Trophoblast cell (in vitro differentiated cells and primary cell): Measurements from ENCODE around the gene FLNB.
A peak's percentile ranks its signal among the peaks of the same experiment; 100 is the strongest.

Experiments used
- DNase-seq, 2 donors: peaks; one replicate each; pipeline ENCODE4 v3.0.0-alpha.2; 2016
- H2AFZ ChIP-seq: 2 replicates; pipeline ENCODE4 v1.6.1; 2013; ENCODE audit warnings: low read length, moderate library complexity, mild to moderate bottlenecking; ENCODE audit not compliant: insufficient read depth, poor library complexity
- H2AK5ac ChIP-seq: 2 replicates; pipeline ENCODE4 v1.6.1; 2013; ENCODE audit warnings: mild to moderate bottlenecking, low read length
- H2BK120ac ChIP-seq: 2 replicates; pipeline ENCODE4 v1.6.1; 2013; ENCODE audit warnings: low read length, mild to moderate bottlenecking, moderate library complexity; ENCODE audit not compliant: insufficient read depth, poor library complexity
- H2BK12ac ChIP-seq: 2 replicates; pipeline ENCODE4 v1.6.1; 2013; ENCODE audit warnings: mild to moderate bottlenecking, low read length, moderate library complexity
- H2BK5ac ChIP-seq: 2 replicates; pipeline ENCODE4 v1.6.1; 2013; ENCODE audit warnings: low read length, low read depth, moderate library complexity, mild to moderate bottlenecking; ENCODE audit not compliant: poor library complexity
- H3K14ac ChIP-seq: 2 replicates; pipeline ENCODE4 v1.6.1; 2013; ENCODE audit warnings: mild to moderate bottlenecking, low read length
- H3K18ac ChIP-seq: 2 replicates; pipeline ENCODE4 v1.6.1; 2013; ENCODE audit warnings: mild to moderate bottlenecking, low read length
- H3K23ac ChIP-seq: 2 replicates; pipeline ENCODE4 v1.6.1; 2013; ENCODE audit warnings: low read length
- H3K27ac ChIP-seq: 2 replicates; pipeline ENCODE4 v1.5.1; 2013; ENCODE audit warnings: low read depth, mild to moderate bottlenecking, inconsistent platforms, low read length, moderate library complexity
- H3K27me3 ChIP-seq: 2 replicates; pipeline ENCODE4 v1.6.1; 2013; ENCODE audit warnings: inconsistent platforms, mild to moderate bottlenecking, low read length, moderate library complexity; ENCODE audit not compliant: insufficient read depth
- H3K36me3 ChIP-seq, 2 experiments: 1 replicate in 1 of 2; 2 replicates in 1 of 2; pipeline ENCODE4 v1.6.1; 2013; ENCODE audit warnings: low read length in 2 of 2, mild to moderate bottlenecking in 2 of 2, moderate library complexity in 1 of 2; ENCODE audit not compliant: insufficient read depth in 2 of 2, control insufficient read depth in 1 of 2
- H3K4ac ChIP-seq: 2 replicates; pipeline ENCODE4 v1.6.1; 2013; ENCODE audit warnings: low read depth, mild to moderate bottlenecking, low read length, moderate library complexity
- H3K4me1 ChIP-seq, 2 experiments: 1 replicate in 1 of 2; 2 replicates in 1 of 2; pipeline ENCODE4 v1.6.1; 2013; ENCODE audit warnings: low read length in 2 of 2, mild to moderate bottlenecking in 2 of 2, moderate library complexity in 1 of 2; ENCODE audit not compliant: insufficient read depth in 2 of 2, control insufficient read depth in 1 of 2
- H3K4me2 ChIP-seq: 2 replicates; pipeline ENCODE4 v1.6.1; 2013; ENCODE audit warnings: inconsistent platforms, mild to moderate bottlenecking, low read length, moderate library complexity
- H3K4me3 ChIP-seq: 2 replicates; pipeline ENCODE4 v1.5.1; 2013; ENCODE audit warnings: mild to moderate bottlenecking, low read depth, low read length, inconsistent platforms
- H3K79me1 ChIP-seq: one replicate; pipeline ENCODE4 v1.6.1; 2013; ENCODE audit warnings: low read length
- H3K79me2 ChIP-seq: 2 replicates; pipeline ENCODE4 v1.6.1; 2013; ENCODE audit warnings: low read length, mild to moderate bottlenecking; ENCODE audit not compliant: control insufficient read depth, insufficient read depth, poor library complexity
- H3K9ac ChIP-seq: 2 replicates; pipeline ENCODE4 v1.6.1; 2013; ENCODE audit warnings: mild to moderate bottlenecking, low read length
- H3K9me3 ChIP-seq: 2 replicates; pipeline ENCODE4 v1.6.1; 2013; ENCODE audit warnings: low read depth, mild to moderate bottlenecking, control low read depth, inconsistent platforms, low read length; ENCODE audit not compliant: insufficient read depth
- H4K12ac ChIP-seq: 2 replicates; pipeline ENCODE4 v1.6.1; 2013; ENCODE audit warnings: low read depth, mild to moderate bottlenecking, low read length, moderate library complexity
- H4K8ac ChIP-seq: 2 replicates; pipeline ENCODE4 v1.6.1; 2013; ENCODE audit warnings: low read depth, mild to moderate bottlenecking, low read length, moderate library complexity
- H4K91ac ChIP-seq: one replicate; pipeline ENCODE4 v1.6.1; 2013; ENCODE audit warnings: low read depth, mild to moderate bottlenecking, low read length, moderate library complexity
- WGBS: extraction: QIAGEN DNeasy Blood & Tissue Kit; methylation state at CpG from one replicate; pipeline ENCODE4 v1.1.7; 2013; ENCODE audit warnings: missing lambda C conversion rate; ENCODE audit not compliant: insufficient read length, insufficient coverage; ENCODE audit errors: extremely low coverage; 5-methylcytosine and 5-hydroxymethylcytosine counted together

FLNB gene

DNA sequence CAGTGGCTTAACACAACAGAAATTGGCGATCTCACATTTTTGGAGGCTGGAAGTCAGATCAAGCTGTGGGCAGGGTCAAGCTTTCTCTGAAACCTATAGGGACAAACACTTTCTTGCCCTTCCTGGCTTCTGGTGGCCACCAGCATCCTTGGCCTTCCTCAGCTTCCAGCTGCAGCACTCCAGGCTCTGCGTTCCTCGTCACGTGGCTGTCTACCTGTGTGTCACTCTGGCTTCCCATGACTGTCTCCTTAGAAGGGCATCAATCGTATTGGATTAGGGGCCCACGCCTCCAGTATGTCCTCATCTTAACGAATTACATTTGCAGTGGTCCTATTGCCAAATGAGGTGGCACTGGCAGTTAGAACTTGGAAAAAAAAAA is 176.7 kb downstream of the FLNB start:
- no peak overlapping the region for H4K12ac ChIP-seq
- H3K36me3 ChIP-seq = no peaks in the 10 kb centered on the region
- no peak overlapping the region for H3K27ac ChIP-seq
- H3K4me1 ChIP-seq = peaks cover 3 to 6% of the 10 kb centered on the region in 2 experiments
- no peak overlapping the region for H2BK120ac ChIP-seq
- no peak overlapping the region for H2BK5ac ChIP-seq
- no peak overlapping the region for H3K9ac ChIP-seq
- H3K9me3 ChIP-seq = peaks cover 2% of the 10 kb centered on the region
- H3K79me2 ChIP-seq = no peaks in the 10 kb centered on the region
- H3K4me3 ChIP-seq = no peak overlapping the region
- no peak overlapping the region for H4K91ac ChIP-seq
- no peak overlapping the region for H2AFZ ChIP-seq
- H3K23ac ChIP-seq = no peak overlapping the region
- no peak for DNase-seq
- no peaks in the 10 kb centered on the region for H3K27me3 ChIP-seq
- H2BK12ac ChIP-seq = no peak overlapping the region
- no peak overlapping the region for H2AK5ac ChIP-seq
- H3K14ac ChIP-seq = no peak overlapping the region
- H3K4ac ChIP-seq = no peak overlapping the region
- H3K79me1 ChIP-seq = no peaks in the 10 kb centered on the region
- H3K4me2 ChIP-seq = no peak overlapping the region
- WGBS = no CpG with 5 or more reads among the region's 7 CpGs
- H4K8ac ChIP-seq = no peak overlapping the region
- no peak overlapping the region for H3K18ac ChIP-seq

DNA sequence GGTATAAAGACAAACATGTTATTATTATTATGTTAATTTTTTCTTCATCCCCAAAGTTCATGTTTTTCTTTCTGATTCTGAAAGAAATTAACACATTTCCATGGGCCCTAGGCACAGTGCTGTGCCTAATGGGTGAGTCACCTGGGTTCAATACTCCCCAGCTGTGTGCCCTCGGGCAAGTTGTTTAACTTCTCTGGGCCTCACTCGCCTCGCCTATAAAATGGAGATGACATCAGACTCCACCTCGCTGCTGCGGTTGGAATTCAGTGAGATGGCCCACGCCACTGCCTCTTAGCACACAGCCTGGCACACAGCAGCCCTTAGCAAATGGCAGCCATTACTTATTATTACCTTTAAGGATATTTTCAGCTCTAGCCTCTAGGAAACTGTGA is 179.9 kb downstream of the FLNB start:
- Histone ChIP-seq H3K27ac (no peak overlapping the region), H2BK12ac (no peak overlapping the region), H3K79me2 (no peaks in the 10 kb centered on the region), H3K4me1 (peaks cover 3 to 6% of the 10 kb centered on the region in 2 experiments), H3K23ac (no peak overlapping the region), H3K4ac (no peak overlapping the region), H2BK120ac (no peak overlapping the region), H3K79me1 (no peaks in the 10 kb centered on the region), H3K36me3 (no peaks in the 10 kb centered on the region), H3K14ac (no peak overlapping the region), H3K4me2 (no peak overlapping the region), H2AK5ac (no peak overlapping the region), H4K8ac (no peak overlapping the region), H2AFZ (no peak overlapping the region), H3K9ac (no peak overlapping the region), H4K91ac (no peak overlapping the region), H3K18ac (no peak overlapping the region), H3K27me3 (no peaks in the 10 kb centered on the region), H2BK5ac (no peak overlapping the region), H3K9me3 (no peaks in the 10 kb centered on the region), H3K4me3 (no peak overlapping the region), H4K12ac (no peak overlapping the region)
- peak; percentile 95 to 100 for DNase-seq
- WGBS = no CpG with 5 or more reads among the region's 6 CpGs

DNA sequence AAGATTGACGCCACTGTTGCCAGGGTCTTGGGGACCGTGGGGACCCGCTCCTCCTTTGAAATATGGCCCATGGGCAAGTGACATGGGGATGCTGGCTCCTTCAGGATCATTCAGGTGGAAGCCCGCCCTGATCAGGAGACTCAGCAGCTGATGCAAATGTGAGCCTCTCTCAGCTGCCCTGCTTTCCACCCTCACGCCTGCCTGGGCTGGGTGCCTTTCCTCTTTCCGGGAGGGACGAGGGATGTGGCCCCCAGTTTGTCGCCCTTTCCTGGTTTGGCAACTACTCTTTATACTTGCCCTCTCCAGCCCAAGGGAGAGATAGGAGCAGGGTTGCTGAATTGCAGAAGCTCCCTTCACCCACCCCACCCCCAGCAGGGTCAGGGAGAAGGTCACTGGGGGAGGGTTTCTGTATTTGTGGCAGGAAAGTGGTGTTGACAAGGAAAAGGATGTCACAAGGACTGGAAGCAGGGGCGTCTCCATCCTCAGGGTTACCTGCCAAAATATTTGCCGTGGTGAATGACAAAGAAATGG is 180.8 kb downstream of the FLNB start:
- H3K9ac ChIP-seq = no peak overlapping the region
- no peak overlapping the region for H2BK120ac ChIP-seq
- H3K4me3 ChIP-seq = no peak overlapping the region
- no peak overlapping the region for H4K91ac ChIP-seq
- DNase-seq = no peak
- H3K4me2 ChIP-seq = no peak overlapping the region
- H2AK5ac ChIP-seq = no peak overlapping the region
- H2BK5ac ChIP-seq = no peak overlapping the region
- no peak overlapping the region for H2AFZ ChIP-seq
- H3K79me2 ChIP-seq = no peaks in the 10 kb centered on the region
- H3K27me3 ChIP-seq = no peaks in the 10 kb centered on the region
- no peak overlapping the region for H3K4ac ChIP-seq
- H3K79me1 ChIP-seq = no peaks in the 10 kb centered on the region
- no peak overlapping the region for H3K27ac ChIP-seq
- H3K36me3 ChIP-seq = no peaks in the 10 kb centered on the region
- no peak overlapping the region for H4K8ac ChIP-seq
- H3K18ac ChIP-seq = no peak overlapping the region
- no peaks in the 10 kb centered on the region for H3K9me3 ChIP-seq
- no CpG with 5 or more reads among the region's 10 CpGs for WGBS
- H3K23ac ChIP-seq = no peak overlapping the region
- H3K14ac ChIP-seq = no peak overlapping the region
- H3K4me1 ChIP-seq = peaks cover 3 to 6% of the 10 kb centered on the region in 2 experiments
- no peak overlapping the region for H2BK12ac ChIP-seq
- no peak overlapping the region for H4K12ac ChIP-seq

DNA sequence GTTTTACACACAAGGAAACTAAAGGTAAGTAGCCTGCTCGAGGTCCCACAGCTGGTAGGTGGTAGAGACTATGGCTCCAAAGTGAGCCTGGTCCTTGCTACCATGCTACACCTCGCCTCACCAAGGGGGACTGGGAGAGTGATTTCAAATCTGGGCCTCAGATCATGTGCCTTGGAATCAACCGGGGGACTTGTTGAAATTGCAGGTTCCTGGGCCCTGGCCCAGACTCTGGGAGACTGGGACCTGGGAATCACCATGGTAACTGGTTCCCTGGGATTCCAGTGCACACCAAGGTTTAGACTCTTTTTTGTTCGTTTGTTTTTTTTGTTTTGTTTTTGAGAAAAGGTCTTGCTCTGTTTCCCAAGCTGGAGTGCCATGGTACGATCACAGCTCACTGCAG is 181.5 kb downstream of the FLNB start:
- no peak for DNase-seq
- no peak overlapping the region for H3K4me3 ChIP-seq
- H3K23ac ChIP-seq = no peak overlapping the region
- H3K79me2 ChIP-seq = no peaks in the 10 kb centered on the region
- no peaks in the 10 kb centered on the region for H3K79me1 ChIP-seq
- H3K27ac ChIP-seq = no peak overlapping the region
- H3K18ac ChIP-seq = no peak overlapping the region
- no peak overlapping the region for H2BK120ac ChIP-seq
- H2BK5ac ChIP-seq = no peak overlapping the region
- no peak overlapping the region for H3K9ac ChIP-seq
- H2AFZ ChIP-seq = no peak overlapping the region
- no peak overlapping the region for H2AK5ac ChIP-seq
- H4K12ac ChIP-seq = no peak overlapping the region
- H3K27me3 ChIP-seq = no peaks in the 10 kb centered on the region
- H3K4me1 ChIP-seq = peaks cover 3 to 6% of the 10 kb centered on the region in 2 experiments
- no peaks in the 10 kb centered on the region for H3K36me3 ChIP-seq
- H3K4ac ChIP-seq = no peak overlapping the region
- no peaks in the 10 kb centered on the region for H3K9me3 ChIP-seq
- no peak overlapping the region for H3K14ac ChIP-seq
- H2BK12ac ChIP-seq = no peak overlapping the region
- H3K4me2 ChIP-seq = no peak overlapping the region
- WGBS = no CpG with 5 or more reads among the region's 5 CpGs
- no peak overlapping the region for H4K91ac ChIP-seq
- H4K8ac ChIP-seq = no peak overlapping the region
